Measurements from ENCODE around the gene CELF1. TPM values are rescaled to one million over a fixed set of nuclear protein-coding genes. Genes with fewer than 3 reads are reported as not detected.

Gene CELF1
- total and polyA plus RNA-seq, 10 of the 15 experiments (the other 5 are each of a cell fraction or from before 2014, with no cell fraction given) = 35.3 to 128 (median 85.7) TPM

DNA sequence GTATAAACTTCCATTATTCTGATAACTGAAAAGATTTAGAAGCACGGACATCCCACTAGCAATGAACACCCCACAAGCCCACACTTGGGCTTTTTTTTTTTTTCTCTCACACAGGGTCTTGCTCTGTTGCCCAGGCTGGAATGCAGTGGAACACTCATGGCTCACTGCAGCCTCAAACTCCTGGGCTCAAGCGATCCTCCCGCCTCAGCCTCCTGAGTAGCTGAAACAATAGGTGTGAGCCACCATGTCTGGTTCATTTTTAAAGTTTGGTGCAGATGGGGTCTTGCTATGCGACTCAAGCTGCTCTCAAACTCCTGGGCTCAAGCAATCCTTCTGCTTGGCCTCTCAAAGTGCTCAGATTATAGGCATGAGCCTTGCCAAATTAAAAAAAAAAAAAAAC lies 107.1 kb downstream of the CELF1 start (continued):
- TF ChIP-seq BMI1 (IDR thresholded peaks at IDR 0.05; ENCODE audit: borderline replicate concordance) (no peak), ZNF274 (IDR thresholded peaks at IDR 0.05; ENCODE audit: insufficient read depth, insufficient read length) (no peak)
- TF ChIP-seq, protein P1, sequence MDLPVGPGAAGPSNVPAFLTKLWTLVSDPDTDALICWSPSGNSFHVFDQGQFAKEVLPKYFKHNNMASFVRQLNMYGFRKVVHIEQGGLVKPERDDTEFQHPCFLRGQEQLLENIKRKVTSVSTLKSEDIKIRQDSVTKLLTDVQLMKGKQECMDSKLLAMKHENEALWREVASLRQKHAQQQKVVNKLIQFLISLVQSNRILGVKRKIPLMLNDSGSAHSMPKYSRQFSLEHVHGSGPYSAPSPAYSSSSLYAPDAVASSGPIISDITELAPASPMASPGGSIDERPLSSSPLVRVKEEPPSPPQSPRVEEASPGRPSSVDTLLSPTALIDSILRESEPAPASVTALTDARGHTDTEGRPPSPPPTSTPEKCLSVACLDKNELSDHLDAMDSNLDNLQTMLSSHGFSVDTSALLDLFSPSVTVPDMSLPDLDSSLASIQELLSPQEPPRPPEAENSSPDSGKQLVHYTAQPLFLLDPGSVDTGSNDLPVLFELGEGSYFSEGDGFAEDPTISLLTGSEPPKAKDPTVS (IDR thresholded peaks at IDR 0.05; ENCODE audit: low read depth, low read length) = no peak

DNA sequence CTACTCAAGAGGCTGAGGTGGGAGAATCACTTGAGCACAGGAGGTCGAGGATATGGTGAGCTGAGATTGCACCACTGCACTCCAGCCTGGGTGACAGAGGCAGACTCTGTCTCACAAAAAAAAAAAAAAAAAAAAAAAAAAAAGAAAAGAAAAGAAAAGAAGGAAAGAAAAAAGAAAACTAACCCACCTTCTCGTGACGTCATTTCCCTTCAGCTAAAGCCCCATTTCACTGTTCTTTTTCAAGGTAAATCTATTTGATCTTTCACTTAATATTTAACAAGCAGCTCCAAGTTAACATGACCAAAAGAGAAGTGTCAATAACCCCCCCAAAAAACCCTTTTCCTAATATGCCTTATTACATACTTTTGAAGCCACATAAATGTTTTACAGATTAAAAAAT lies 109.1 kb downstream of the CELF1 start:
- ChIA-PET CTCF (interaction anchor here (0.7 to 1.0 kb wide), 5 partner anchors 10 to 282 kb away, joined by 3 to 5 read pairs (median 4); no protein-coding TSS in a partner anchor), RAD21 (ENCODE audit: unreplicated experiment) (interaction anchor here (0.8 kb wide), 1 partner anchor 10 kb away, joined by 5 read pairs; no protein-coding TSS in a partner anchor), POLR2A (interaction anchor here (0.9 kb wide), 1 partner anchor 93 kb away, joined by 4 read pairs; no protein-coding TSS in a partner anchor), SMC1A (ENCODE audit: uncharacterized antibody, unreplicated experiment) (no interaction called here)
- H2AFZ ChIP-seq (ENCODE audit: control insufficient read depth, low read depth, low read length) = no peak overlapping the region
- no peak overlapping the region for H3K4me2 ChIP-seq (ENCODE audit: control insufficient read depth, insufficient read depth)
- ATAC-seq (no peak), DNase-seq (ENCODE audit: low read depth, low spot score) (no peak), FAIRE-seq (no peak)
- no peak overlapping the region for H3K4me3 ChIP-seq
- no peaks in the 10 kb centered on the region for H3K9me3 ChIP-seq (replicated peaks; ENCODE audit: control insufficient read depth, insufficient read depth, low read length)
- H4K20me1 ChIP-seq (ENCODE audit: control insufficient read depth, insufficient read depth) = no peaks in the 10 kb centered on the region
- no peaks in the 10 kb centered on the region for H3K4me1 ChIP-seq (ENCODE audit: control insufficient read depth, insufficient read depth, low read length)
- no peak overlapping the region for H3K9ac ChIP-seq (ENCODE audit: control insufficient read depth, insufficient read depth, low read length)
- H3K79me2 ChIP-seq (ENCODE audit: control insufficient read depth, insufficient read depth, low read length) = no peaks in the 10 kb centered on the region
- BruUV-seq (replicated peaks) = no TSS peak
- no peaks in the 10 kb centered on the region for H3K36me3 ChIP-seq (ENCODE audit: control insufficient read depth in 2 of 2, insufficient read depth in 2 of 2, low read length in 1 of 2)
- WGBS (ENCODE audit: insufficient coverage, insufficient replicate concordance, low lambda C conversion rate, missing lambda C conversion rate) = 79% methylated on average over 3 of the region's 3 CpGs
- in situ Hi-C loops (cut with MboI) (no loop called here), intact Hi-C loops (cut with micrococcal nuclease; ENCODE audit: unreplicated experiment) (no loop called here)
- no peaks in the 10 kb centered on the region for H3K27me3 ChIP-seq (replicated peaks in 1 of 2; ENCODE audit: control insufficient read depth in 2 of 2, insufficient read depth in 2 of 2, low read length in 1 of 2)
- no peak for TF ChIP-seq NBN (IDR thresholded peaks at IDR 0.05)
- peak; percentile 50; the same call in 1 of the 2 replicates for TF ChIP-seq ATF7 (IDR thresholded peaks at IDR 0.05; ENCODE audit: low read depth)
- H3K27ac ChIP-seq (ENCODE audit: control insufficient read depth, insufficient read depth) = no peak overlapping the region
